Panc1 (cell line): ENCODE data around the gene FARS2.

ENCODE experiments used
- POLR2AphosphoS5 ChIP-seq: IDR thresholded peaks from 2 replicates; pipeline ENCODE4 v1.6.1; 2012; ENCODE audit warnings: mild to moderate bottlenecking, low read depth, low read length, moderate library complexity
- SIN3A ChIP-seq: IDR thresholded peaks from 2 replicates; pipeline ENCODE4 v1.6.1; 2012; ENCODE audit warnings: low read depth, mild to moderate bottlenecking, low read length, moderate library complexity, borderline replicate concordance; ENCODE audit not compliant: insufficient read depth
- TF ChIP-seq, protein P1 (sequence below): fragments of 450-650 bp; IDR thresholded peaks from 2 replicates; pipeline ENCODE4 v1.5.1; 2017; ENCODE audit warnings: mild to moderate bottlenecking
- TF ChIP-seq, protein P2 (sequence below), 2 experiments: IDR thresholded peaks; 2 replicates each; pipeline ENCODE4 v1.6.1; 2011 to 2012; ENCODE audit warnings: low read depth in 2 of 2, control low read depth in 1 of 2, low read length in 1 of 2, mild to moderate bottlenecking in 1 of 2, moderate library complexity in 1 of 2; ENCODE audit not compliant: insufficient read depth in 1 of 2

- TF ChIP-seq, protein P1, sequence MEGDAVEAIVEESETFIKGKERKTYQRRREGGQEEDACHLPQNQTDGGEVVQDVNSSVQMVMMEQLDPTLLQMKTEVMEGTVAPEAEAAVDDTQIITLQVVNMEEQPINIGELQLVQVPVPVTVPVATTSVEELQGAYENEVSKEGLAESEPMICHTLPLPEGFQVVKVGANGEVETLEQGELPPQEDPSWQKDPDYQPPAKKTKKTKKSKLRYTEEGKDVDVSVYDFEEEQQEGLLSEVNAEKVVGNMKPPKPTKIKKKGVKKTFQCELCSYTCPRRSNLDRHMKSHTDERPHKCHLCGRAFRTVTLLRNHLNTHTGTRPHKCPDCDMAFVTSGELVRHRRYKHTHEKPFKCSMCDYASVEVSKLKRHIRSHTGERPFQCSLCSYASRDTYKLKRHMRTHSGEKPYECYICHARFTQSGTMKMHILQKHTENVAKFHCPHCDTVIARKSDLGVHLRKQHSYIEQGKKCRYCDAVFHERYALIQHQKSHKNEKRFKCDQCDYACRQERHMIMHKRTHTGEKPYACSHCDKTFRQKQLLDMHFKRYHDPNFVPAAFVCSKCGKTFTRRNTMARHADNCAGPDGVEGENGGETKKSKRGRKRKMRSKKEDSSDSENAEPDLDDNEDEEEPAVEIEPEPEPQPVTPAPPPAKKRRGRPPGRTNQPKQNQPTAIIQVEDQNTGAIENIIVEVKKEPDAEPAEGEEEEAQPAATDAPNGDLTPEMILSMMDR, result no peak
- TF ChIP-seq SIN3A (no peak), POLR2AphosphoS5 (no peak)
- TF ChIP-seq, protein P2, sequence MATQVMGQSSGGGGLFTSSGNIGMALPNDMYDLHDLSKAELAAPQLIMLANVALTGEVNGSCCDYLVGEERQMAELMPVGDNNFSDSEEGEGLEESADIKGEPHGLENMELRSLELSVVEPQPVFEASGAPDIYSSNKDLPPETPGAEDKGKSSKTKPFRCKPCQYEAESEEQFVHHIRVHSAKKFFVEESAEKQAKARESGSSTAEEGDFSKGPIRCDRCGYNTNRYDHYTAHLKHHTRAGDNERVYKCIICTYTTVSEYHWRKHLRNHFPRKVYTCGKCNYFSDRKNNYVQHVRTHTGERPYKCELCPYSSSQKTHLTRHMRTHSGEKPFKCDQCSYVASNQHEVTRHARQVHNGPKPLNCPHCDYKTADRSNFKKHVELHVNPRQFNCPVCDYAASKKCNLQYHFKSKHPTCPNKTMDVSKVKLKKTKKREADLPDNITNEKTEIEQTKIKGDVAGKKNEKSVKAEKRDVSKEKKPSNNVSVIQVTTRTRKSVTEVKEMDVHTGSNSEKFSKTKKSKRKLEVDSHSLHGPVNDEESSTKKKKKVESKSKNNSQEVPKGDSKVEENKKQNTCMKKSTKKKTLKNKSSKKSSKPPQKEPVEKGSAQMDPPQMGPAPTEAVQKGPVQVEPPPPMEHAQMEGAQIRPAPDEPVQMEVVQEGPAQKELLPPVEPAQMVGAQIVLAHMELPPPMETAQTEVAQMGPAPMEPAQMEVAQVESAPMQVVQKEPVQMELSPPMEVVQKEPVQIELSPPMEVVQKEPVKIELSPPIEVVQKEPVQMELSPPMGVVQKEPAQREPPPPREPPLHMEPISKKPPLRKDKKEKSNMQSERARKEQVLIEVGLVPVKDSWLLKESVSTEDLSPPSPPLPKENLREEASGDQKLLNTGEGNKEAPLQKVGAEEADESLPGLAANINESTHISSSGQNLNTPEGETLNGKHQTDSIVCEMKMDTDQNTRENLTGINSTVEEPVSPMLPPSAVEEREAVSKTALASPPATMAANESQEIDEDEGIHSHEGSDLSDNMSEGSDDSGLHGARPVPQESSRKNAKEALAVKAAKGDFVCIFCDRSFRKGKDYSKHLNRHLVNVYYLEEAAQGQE (IDR thresholded peaks at IDR 0.05; ENCODE audit: insufficient read depth in 1 of 2, low read depth in 2 of 2, low read length in 1 of 2), result no peak
Observed at GRCh38 chr6:5679691-5680090, 418.4 kb downstream of the FARS2 start.
